Gastroesophageal sphincter (tissue), 4 donors: ENCODE results near the gene ZNF30. TPM values are rescaled to one million over a fixed set of nuclear protein-coding genes. Genes with fewer than 3 reads are reported as not detected.

Experiments used
- ATAC-seq: fragments of 150-250 bp; one replicate; pipeline ENCODE4 v1.9.1; 2016; ENCODE audit warnings: mild to moderate bottlenecking, moderate library complexity
- H3K27ac ChIP-seq, 4 donors: fragments of 200-600 bp; sonication (generic) in 3 of 4; 1 replicate in 3 of 4; 2 replicates in 1 of 4; pipeline ENCODE4 v1.5.1; 2016 to 2019
- H3K27me3 ChIP-seq: fragments of 200-600 bp; sonication (generic); one replicate; pipeline ENCODE4 v1.5.1; 2019
- H3K36me3 ChIP-seq, 2 donors: fragments of 200-600 bp; sonication (generic); one replicate each; pipeline ENCODE4 v1.5.1; 2019; ENCODE audit warnings: control low read depth in 1 of 2
- H3K4me1 ChIP-seq, 3 donors: fragments of 200-600 bp; sonication (generic); 1 replicate in 2 of 3; 2 replicates in 1 of 3; pipeline ENCODE4 v1.5.1; 2016 to 2019; ENCODE audit warnings: control low read depth in 2 of 3
- H3K4me3 ChIP-seq, 2 donors: fragments of 200-600 bp; sonication (generic); one replicate each; pipeline ENCODE4 v1.5.1; 2019; ENCODE audit warnings: mild to moderate bottlenecking in 1 of 2, moderate library complexity in 1 of 2
- H3K9me3 ChIP-seq, 3 donors: fragments of 200-600 bp; sonication (generic); one replicate each; pipeline ENCODE4 v1.5.1; 2017 to 2019; ENCODE audit warnings: control low read depth in 2 of 3
- CTCF ChIP-seq, 4 experiments: fragments of 200-600 bp in 2 of 4; fragments of 450-650 bp in 2 of 4; sonication (generic) in 1 of 4; IDR thresholded peaks; one replicate each; pipeline ENCODE4 v1.5.1; 2017 to 2019; ENCODE audit warnings: antibody characterized with exemption in 4 of 4, mild to moderate bottlenecking in 2 of 4, moderate library complexity in 2 of 4
- EP300 ChIP-seq: sonication (generic); formaldehyde crosslinking; IDR thresholded peaks from one replicate; pipeline ENCODE4 v1.6.1; 2017; ENCODE audit warnings: antibody characterized with exemption, mild to moderate bottlenecking
- POLR2A ChIP-seq, 2 donors: fragments of 450-650 bp; IDR thresholded peaks; one replicate each; pipeline ENCODE4 v1.6.1; 2017; ENCODE audit warnings: antibody characterized with exemption in 2 of 2, mild to moderate bottlenecking in 2 of 2, moderate library complexity in 1 of 2
- POLR2AphosphoS5 ChIP-seq: sonication (generic); formaldehyde crosslinking; IDR thresholded peaks from one replicate; pipeline ENCODE4 v1.6.1; 2017; ENCODE audit warnings: antibody characterized with exemption
- WGBS, 2 donors: methylation state at CpG; one replicate each; pipeline ENCODE4 v1.1.5; 2018; ENCODE audit warnings: low coverage in 1 of 2; 5-methylcytosine and 5-hydroxymethylcytosine counted together
- total RNA-seq, 4 donors: library from RNA; depleted of rRNA; stranded (reverse); fragments of >200 nt; gene quantifications; one replicate each; pipeline ENCODE4 v1.1.0, GENCODE V29; 2016

Gene ZNF30
- total RNA-seq, 4 donors from 2014 or later = 0.94 to 2.8 (median 2.4) TPM

DNA sequence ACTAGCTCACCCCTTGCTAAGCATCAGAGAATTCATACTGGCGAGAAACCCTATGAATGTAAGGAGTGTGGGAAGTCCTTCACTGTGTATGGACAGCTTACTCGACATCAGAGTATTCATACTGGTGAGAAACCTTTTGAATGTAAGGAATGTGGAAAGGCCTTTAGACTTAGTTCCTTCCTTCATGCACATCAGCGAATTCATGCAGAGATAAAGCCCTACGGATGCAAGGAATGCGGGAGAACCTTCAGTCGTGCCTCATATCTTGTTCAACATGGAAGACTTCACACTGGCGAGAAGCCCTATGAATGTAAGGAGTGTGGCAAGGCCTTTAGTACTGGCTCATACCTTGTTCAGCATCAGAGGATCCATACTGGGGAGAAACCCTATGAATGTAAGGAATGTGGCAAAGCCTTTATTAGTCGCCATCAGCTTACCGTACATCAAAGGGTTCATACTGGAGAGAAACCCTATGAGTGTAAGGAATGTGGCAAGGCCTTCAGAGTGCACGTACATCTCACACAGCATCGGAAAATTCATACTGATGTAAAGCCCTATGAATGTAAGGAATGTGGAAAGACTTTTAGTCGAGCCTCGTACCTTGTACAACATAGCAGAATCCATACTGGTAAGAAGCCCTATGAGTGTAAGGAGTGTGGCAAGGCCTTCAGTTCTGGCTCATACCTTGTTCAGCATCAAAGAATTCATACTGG lies 17.3 kb downstream of the ZNF30 start:
- no peak for ATAC-seq
- Histone ChIP-seq H3K27me3 (no peaks in the 10 kb centered on the region), H3K4me3 (no peak overlapping the region), H3K9me3 (peaks cover 0 to 39% (median 2%) of the 10 kb centered on the region in 3 donors), H3K4me1 (no peaks in the 10 kb centered on the region), H3K36me3 (peaks cover 4 to 60% of the 10 kb centered on the region in 2 donors), H3K27ac (no peak overlapping the region)
- no peak for TF ChIP-seq POLR2AphosphoS5
- TF ChIP-seq CTCF (IDR thresholded peaks at IDR 0.05) = no peak
- 98% methylated on average over 9 to 12 of the region's 13 CpGs for WGBS, 2 donors

- ATAC-seq = no peak
- peaks cover 0 to 80% (median 0%) of the 10 kb centered on the region in 3 donors for H3K9me3 ChIP-seq
- no peak overlapping the region for H3K4me3 ChIP-seq
- no peaks in the 10 kb centered on the region for H3K27me3 ChIP-seq
- no peak overlapping the region for H3K27ac ChIP-seq
- peaks cover 0 to 62% of the 10 kb centered on the region in 2 donors for H3K36me3 ChIP-seq
- H3K4me1 ChIP-seq = no peaks in the 10 kb centered on the region
- TF ChIP-seq CTCF (IDR thresholded peaks at IDR 0.05) (no peak), POLR2A (IDR thresholded peaks at IDR 0.05) (no peak), EP300 (no peak), POLR2AphosphoS5 (no peak)
Observed at GRCh38 chr19:34953092-34953491, 26.4 kb downstream of the ZNF30 start.

DNA sequence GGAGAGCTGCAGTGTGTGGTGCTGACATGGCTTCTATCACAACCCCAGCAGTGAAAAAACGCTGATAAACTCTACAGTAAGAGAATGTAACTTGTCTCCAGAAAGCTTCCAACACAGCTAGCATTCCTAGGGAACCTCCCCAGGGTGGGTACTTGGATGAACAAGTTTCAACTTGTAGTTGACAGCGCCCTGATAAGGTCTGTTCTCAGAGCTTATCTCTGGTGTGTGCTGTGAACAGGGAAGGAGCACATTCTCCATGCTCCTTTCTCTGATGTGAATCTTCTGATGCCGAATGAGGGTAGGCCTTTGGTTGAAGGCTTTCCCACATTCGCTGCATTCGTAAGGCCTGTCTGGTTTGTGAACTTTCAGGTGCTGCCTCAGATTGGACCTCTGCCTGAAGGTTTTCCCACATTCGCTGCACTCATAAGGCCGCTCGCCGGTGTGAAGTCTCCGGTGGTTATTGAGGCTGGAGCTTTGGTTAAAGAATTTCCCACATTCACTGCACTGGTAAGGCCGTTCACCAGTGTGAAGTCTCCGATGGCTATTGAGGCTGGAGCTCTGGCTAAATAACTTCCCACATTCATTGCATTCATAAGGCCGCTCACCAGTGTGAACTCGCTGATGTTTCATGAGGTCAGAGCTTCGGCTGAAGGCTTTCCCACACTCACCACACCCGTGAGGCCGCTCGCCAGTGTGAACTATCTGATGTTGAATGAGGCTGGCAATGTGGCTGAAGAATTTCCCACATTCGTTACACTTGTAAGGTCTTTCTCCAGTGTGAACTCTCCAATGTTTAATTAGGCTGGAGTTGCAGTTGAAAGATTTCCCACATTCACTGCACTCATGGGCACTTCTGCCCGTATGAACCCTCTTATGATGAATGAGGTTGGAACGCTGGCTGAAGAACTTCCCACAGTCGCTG lies 31.4 kb downstream of the ZNF30 start:
- WGBS, 2 donors = 94 to 100% methylated on average over 6 to 22 of the region's 22 CpGs
- peaks cover 7 to 80% of the 10 kb centered on the region in 2 donors for H3K36me3 ChIP-seq

GRCh38 chr19:34959021-34959420 lies 32.3 kb downstream of the ZNF30 start:
- Histone ChIP-seq H3K4me1 (peaks cover 0 to 28% (median 12%) of the 10 kb centered on the region in 3 donors), H3K9me3 (peaks cover 0 to 76% (median 2%) of the 10 kb centered on the region in 3 donors), H3K4me3 (no peak overlapping the region), H3K27ac (no peak overlapping the region), H3K36me3 (peaks cover 7 to 71% of the 10 kb centered on the region in 2 donors), H3K27me3 (no peaks in the 10 kb centered on the region)
- WGBS, 2 donors = 83 to 90% methylated on average over 1 to 2 of the region's 7 CpGs
- no peak for ATAC-seq
- no peak for TF ChIP-seq EP300
- no peak for TF ChIP-seq CTCF (IDR thresholded peaks at IDR 0.05)
- TF ChIP-seq POLR2A (IDR thresholded peaks at IDR 0.05) = no peak
- TF ChIP-seq POLR2AphosphoS5 = no peak

More for the DNA sequence above, 31.4 kb downstream of the ZNF30 start:
- TF ChIP-seq CTCF (IDR thresholded peaks at IDR 0.05) = no peak
- TF ChIP-seq POLR2AphosphoS5 = no peak
- TF ChIP-seq POLR2A (IDR thresholded peaks at IDR 0.05) = no peak
- TF ChIP-seq EP300 = no peak
- no peak for ATAC-seq
- H3K27ac ChIP-seq = no peak overlapping the region
- peaks cover 0 to 22% (median 9%) of the 10 kb centered on the region in 3 donors for H3K4me1 ChIP-seq
- H3K4me3 ChIP-seq = no peak overlapping the region
- H3K9me3 ChIP-seq = peaks cover 0 to 85% (median 2%) of the 10 kb centered on the region in 3 donors
- no peaks in the 10 kb centered on the region for H3K27me3 ChIP-seq
